ENCODE measurements around the gene DTNB. TPM values are rescaled to one million over a fixed set of nuclear protein-coding genes. Genes with fewer than 3 reads are reported as not detected.

The DTNB gene
- total RNA-seq, 1 experiment from 2014 or later: 19.6 TPM

- Histone ChIP-seq H3K36me3 (ENCODE audit: insufficient read depth, low read length, poor library complexity, severe bottlenecking) (no peaks in the 10 kb centered on the region), H3K4me3 (ENCODE audit: low read depth, low read length, poor library complexity, severe bottlenecking) (no peak overlapping the region), H3K27me3 (replicated peaks; ENCODE audit: insufficient read depth, low read depth, low read length, poor library complexity) (no peaks in the 10 kb centered on the region), H3K27ac (ENCODE audit: low read depth, low read length, poor library complexity, severe bottlenecking) (no peak overlapping the region), H3K4me1 (ENCODE audit: insufficient read depth, low read length, poor library complexity, severe bottlenecking) (no peaks in the 10 kb centered on the region), H3K9me3 (ENCODE audit: low read depth, low read length, poor library complexity, severe bottlenecking) (no peaks in the 10 kb centered on the region)
- no TSS peak for BruUV-seq (replicated peaks)
- DNase-seq (ENCODE audit: low spot score): no peak
- intact Hi-C loops (cut with micrococcal nuclease; ENCODE audit: unreplicated experiment): no loop called here
- ChIA-PET POLR2A (ENCODE audit: low non-redundant PET) (no interaction called here), CTCF (no interaction called here)
- TF ChIP-seq EZH2 (IDR thresholded peaks at IDR 0.05; ENCODE audit: borderline replicate concordance, low read depth, low read length, poor library complexity, severe bottlenecking): no peak
- no peak for TF ChIP-seq CTCF (conservative IDR thresholded peaks at IDR 0.05; ENCODE audit: low read depth, low read length)
Measured at GRCh38 chr2:25572638-25573037, 100.7 kb downstream of the DTNB start.

- no peak overlapping the region for H3K27ac ChIP-seq (ENCODE audit: low read depth, low read length, poor library complexity, severe bottlenecking)
- no peaks in the 10 kb centered on the region for H3K27me3 ChIP-seq (replicated peaks; ENCODE audit: insufficient read depth, low read depth, low read length, poor library complexity)
- H3K4me1 ChIP-seq (ENCODE audit: insufficient read depth, low read length, poor library complexity, severe bottlenecking): peaks cover 8% of the 10 kb centered on the region
- DNase-seq (ENCODE audit: low spot score): no peak
- TF ChIP-seq EZH2 (IDR thresholded peaks at IDR 0.05; ENCODE audit: borderline replicate concordance, low read depth, low read length, poor library complexity, severe bottlenecking) (no peak), CTCF (conservative IDR thresholded peaks at IDR 0.05; ENCODE audit: low read depth, low read length) (no peak)
- intact Hi-C loops (cut with micrococcal nuclease; ENCODE audit: unreplicated experiment): no loop called here
- no peak overlapping the region for H3K4me3 ChIP-seq (ENCODE audit: low read depth, low read length, poor library complexity, severe bottlenecking)
- H3K9me3 ChIP-seq (ENCODE audit: low read depth, low read length, poor library complexity, severe bottlenecking): no peaks in the 10 kb centered on the region
- POLR2A ChIA-PET (ENCODE audit: low non-redundant PET): interaction anchor here (0.6 kb wide), 1 partner anchor 95 kb away, joined by 3 read pairs; no protein-coding TSS in a partner anchor
- BruUV-seq (replicated peaks): no TSS peak
- CTCF ChIA-PET: interaction anchor here (0.6 kb wide), 3 partner anchors 15 to 1333 kb away, joined by 3 to 18 read pairs (median 4); no protein-coding TSS in a partner anchor
- no peaks in the 10 kb centered on the region for H3K36me3 ChIP-seq (ENCODE audit: insufficient read depth, low read length, poor library complexity, severe bottlenecking)
Measured at GRCh38 chr2:25570161-25570845, 103.1 kb downstream of the DTNB start.

- no TSS peak for BruUV-seq (replicated peaks)
- peak overlapping the region; percentile 44 for H3K27ac ChIP-seq (ENCODE audit: low read depth, low read length, poor library complexity, severe bottlenecking)
- ChIA-PET POLR2A (ENCODE audit: low non-redundant PET) (no interaction called here), CTCF (no interaction called here)
- peaks cover 8% of the 10 kb centered on the region for H3K4me1 ChIP-seq (ENCODE audit: insufficient read depth, low read length, poor library complexity, severe bottlenecking)
- no peaks in the 10 kb centered on the region for H3K27me3 ChIP-seq (replicated peaks; ENCODE audit: insufficient read depth, low read depth, low read length, poor library complexity)
- no peaks in the 10 kb centered on the region for H3K36me3 ChIP-seq (ENCODE audit: insufficient read depth, low read length, poor library complexity, severe bottlenecking)
- DNase-seq (ENCODE audit: low spot score): peak; percentile 67
- no peak overlapping the region for H3K4me3 ChIP-seq (ENCODE audit: low read depth, low read length, poor library complexity, severe bottlenecking)
- TF ChIP-seq CTCF (conservative IDR thresholded peaks at IDR 0.05; ENCODE audit: low read depth, low read length) (peak; percentile 63), EZH2 (IDR thresholded peaks at IDR 0.05; ENCODE audit: borderline replicate concordance, low read depth, low read length, poor library complexity, severe bottlenecking) (no peak)
- intact Hi-C loops (cut with micrococcal nuclease; ENCODE audit: unreplicated experiment): no loop called here
- no peaks in the 10 kb centered on the region for H3K9me3 ChIP-seq (ENCODE audit: low read depth, low read length, poor library complexity, severe bottlenecking)
Measured at GRCh38 chr2:25567406-25567805, 106.0 kb downstream of the DTNB start.

Data from A673 (cell line).